ENCODE results near the gene KLHL36.

GRCh38 chr16:84700446-84701300 is 52.4 kb downstream of the KLHL36 start:
- TF ChIP-seq TAF1 (IDR thresholded peaks at IDR 0.05; ENCODE audit: control insufficient read depth, extremely low read depth, insufficient read depth, low read length, severe bottlenecking) (no peak), MED1 (CRISPR knock-in tag; IDR thresholded peaks at IDR 0.05; ENCODE audit: borderline replicate concordance) (no peak), E2F1 (CRISPR knock-in tag; IDR thresholded peaks at IDR 0.05) (no peak), CTCF (IDR thresholded peaks at IDR 0.05 in 2 of 3, conservative IDR thresholded peaks at IDR 0.05 in 1 of 3; ENCODE audit: insufficient read depth in 2 of 3, low read depth in 1 of 3, low read length in 3 of 3) (no peak), ZNF121 (CRISPR knock-in tag; conservative IDR thresholded peaks at IDR 0.05) (no peak), BCL6 (CRISPR knock-in tag; IDR thresholded peaks at IDR 0.05) (no peak)
